Measurements from ENCODE around the gene PCDHGC4.

DNA sequence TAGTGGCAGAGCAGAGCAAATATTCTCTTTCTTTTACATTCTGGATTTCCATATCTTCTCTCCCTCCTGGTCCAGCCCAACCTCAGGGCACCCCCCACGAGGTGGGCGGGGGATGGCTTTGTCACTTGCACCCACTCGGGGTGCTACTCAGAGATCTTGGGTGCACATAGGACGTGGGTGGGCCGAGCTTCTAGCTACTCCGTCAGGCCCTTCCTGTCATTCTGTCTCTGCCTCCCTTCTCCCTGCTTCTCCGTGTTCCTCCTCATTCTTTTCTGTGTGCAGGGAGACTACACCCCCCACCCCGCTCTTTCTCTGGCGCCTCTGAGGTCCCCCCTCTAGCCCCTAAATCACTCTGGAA is 23.6 kb downstream of the PCDHGC4 start:
- TF ChIP-seq, protein P1, sequence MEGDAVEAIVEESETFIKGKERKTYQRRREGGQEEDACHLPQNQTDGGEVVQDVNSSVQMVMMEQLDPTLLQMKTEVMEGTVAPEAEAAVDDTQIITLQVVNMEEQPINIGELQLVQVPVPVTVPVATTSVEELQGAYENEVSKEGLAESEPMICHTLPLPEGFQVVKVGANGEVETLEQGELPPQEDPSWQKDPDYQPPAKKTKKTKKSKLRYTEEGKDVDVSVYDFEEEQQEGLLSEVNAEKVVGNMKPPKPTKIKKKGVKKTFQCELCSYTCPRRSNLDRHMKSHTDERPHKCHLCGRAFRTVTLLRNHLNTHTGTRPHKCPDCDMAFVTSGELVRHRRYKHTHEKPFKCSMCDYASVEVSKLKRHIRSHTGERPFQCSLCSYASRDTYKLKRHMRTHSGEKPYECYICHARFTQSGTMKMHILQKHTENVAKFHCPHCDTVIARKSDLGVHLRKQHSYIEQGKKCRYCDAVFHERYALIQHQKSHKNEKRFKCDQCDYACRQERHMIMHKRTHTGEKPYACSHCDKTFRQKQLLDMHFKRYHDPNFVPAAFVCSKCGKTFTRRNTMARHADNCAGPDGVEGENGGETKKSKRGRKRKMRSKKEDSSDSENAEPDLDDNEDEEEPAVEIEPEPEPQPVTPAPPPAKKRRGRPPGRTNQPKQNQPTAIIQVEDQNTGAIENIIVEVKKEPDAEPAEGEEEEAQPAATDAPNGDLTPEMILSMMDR (IDR thresholded peaks at IDR 0.05; ENCODE audit: low read depth, low read length): no peak
- TF ChIP-seq EZH2phosphoT487 (IDR thresholded peaks at IDR 0.05; ENCODE audit: low read depth): no peak

Measured in OCI-LY3 (cell line).